Measurements from ENCODE around the gene ZNF683.
A peak's percentile ranks its signal among the peaks of the same experiment; 100 is the strongest.
"Not testable (repeated sequence)": the region's sequence is repeated elsewhere in the genome, so short reads cannot be mapped to it uniquely, and the experiment has no call there.

The ZNF683 gene

GRCh38 chr1:26385063-26385462 is 12.5 kb upstream of the ZNF683 start:
- not testable (repeated sequence) for DNase-seq (ENCODE audit: low read depth)

GRCh38 chr1:26384076-26384475 is 11.5 kb upstream of the ZNF683 start:
- no peak for DNase-seq (ENCODE audit: low read depth)

GRCh38 chr1:26378879-26379251 is 6.3 kb upstream of the ZNF683 start:
- DNase-seq (ENCODE audit: low read depth): no peak

- peak; percentile 90 for DNase-seq (ENCODE audit: low read depth)
Observed at GRCh38 chr1:26378088-26378878, 5.7 kb upstream of the ZNF683 start.

- no peak for DNase-seq (ENCODE audit: low read depth)
Observed at GRCh38 chr1:26376050-26376449, 3.5 kb upstream of the ZNF683 start.

GRCh38 chr1:26375081-26375480 is 2.5 kb upstream of the ZNF683 start:
- no peak for DNase-seq (ENCODE audit: low read depth)

GRCh38 chr1:26374361-26374760 is 1.8 kb upstream of the ZNF683 start:
- not testable (repeated sequence) for DNase-seq (ENCODE audit: low read depth)

- no peak for DNase-seq (ENCODE audit: low read depth)
Observed at GRCh38 chr1:26373789-26374188, 1.2 kb upstream of the ZNF683 start.

- DNase-seq (ENCODE audit: low read depth): no peak
Observed at GRCh38 chr1:26373281-26373680, 731 bp upstream of the ZNF683 start.

- DNase-seq (ENCODE audit: low read depth): no peak
Observed at GRCh38 chr1:26372039-26372438, 511 bp downstream of the ZNF683 start.

GRCh38 chr1:26370591-26371382 is 1.8 kb downstream of the ZNF683 start:
- no peak for DNase-seq (ENCODE audit: low read depth)

GRCh38 chr1:26368486-26368885 is 4.1 kb downstream of the ZNF683 start:
- DNase-seq (ENCODE audit: low read depth): no peak

- DNase-seq (ENCODE audit: low read depth): no peak
Observed at GRCh38 chr1:26368006-26368405, 4.5 kb downstream of the ZNF683 start.

- no peak for DNase-seq (ENCODE audit: low read depth)
Observed at GRCh38 chr1:26367441-26367840, 5.1 kb downstream of the ZNF683 start.

- DNase-seq (ENCODE audit: low read depth): no peak
Observed at GRCh38 chr1:26364956-26365355, 7.6 kb downstream of the ZNF683 start.

GRCh38 chr1:26363549-26364448 is 8.8 kb downstream of the ZNF683 start:
- peak; percentile 28 for DNase-seq (ENCODE audit: low read depth)

- DNase-seq (ENCODE audit: low read depth): no peak
Observed at GRCh38 chr1:26362331-26362730, 10.2 kb downstream of the ZNF683 start.

- DNase-seq (ENCODE audit: low read depth): no peak
Observed at GRCh38 chr1:26361605-26362122, 10.9 kb downstream of the ZNF683 start.

GRCh38 chr1:26360807-26361604 is 11.5 kb downstream of the ZNF683 start:
- DNase-seq (ENCODE audit: low read depth): no peak

- DNase-seq (ENCODE audit: low read depth): no peak
Observed at GRCh38 chr1:26359981-26360806, 12.4 kb downstream of the ZNF683 start.

Data from GM04504 (cell line).